ENCODE results near the gene PATJ.
"Not testable (repeated sequence)": the region's sequence is repeated elsewhere in the genome, so short reads cannot be mapped to it uniquely, and the experiment has no call there.

PATJ gene

GRCh38 chr1:61864489-61864888 lies 122.2 kb downstream of the PATJ start:
- TF ChIP-seq CTCF (conservative IDR thresholded peaks at IDR 0.05) = no peak
- H3K27ac ChIP-seq = no peak overlapping the region

DNA sequence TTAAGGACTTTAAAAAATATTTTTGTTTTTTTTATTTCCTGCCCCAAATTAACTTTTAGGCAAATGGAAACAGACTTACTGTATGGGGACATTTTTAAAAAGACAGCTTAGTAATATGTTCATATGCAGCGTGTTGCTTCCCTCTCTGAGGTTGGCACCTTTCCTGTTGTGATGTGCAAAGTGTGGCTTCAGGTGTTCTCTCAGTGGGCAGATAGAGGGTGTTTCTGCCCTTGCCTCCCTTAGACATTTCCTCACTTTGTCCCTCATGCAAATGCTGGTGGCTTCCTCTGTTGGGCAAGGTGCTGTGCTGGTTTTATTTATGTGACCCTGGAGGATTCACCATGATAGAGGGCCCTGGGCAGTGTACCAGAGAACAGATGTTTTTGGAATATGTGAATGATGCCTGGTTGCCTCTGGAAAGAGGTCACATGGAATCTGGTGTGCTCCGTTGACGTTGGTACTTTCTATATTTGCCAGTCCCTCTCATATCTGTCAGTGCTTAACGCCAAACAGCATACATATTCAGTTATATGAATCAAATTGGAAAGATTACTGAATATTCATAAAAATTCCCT lies 123.5 kb downstream of the PATJ start:
- H3K27ac ChIP-seq = peak overlapping the region; percentile 10; the same call in 1 of the 2 replicates
- no peak for TF ChIP-seq CTCF (conservative IDR thresholded peaks at IDR 0.05)

- no peak for TF ChIP-seq CTCF (conservative IDR thresholded peaks at IDR 0.05)
- H3K27ac ChIP-seq = no peak overlapping the region
Measured at GRCh38 chr1:61869691-61870109, 127.4 kb downstream of the PATJ start.

DNA sequence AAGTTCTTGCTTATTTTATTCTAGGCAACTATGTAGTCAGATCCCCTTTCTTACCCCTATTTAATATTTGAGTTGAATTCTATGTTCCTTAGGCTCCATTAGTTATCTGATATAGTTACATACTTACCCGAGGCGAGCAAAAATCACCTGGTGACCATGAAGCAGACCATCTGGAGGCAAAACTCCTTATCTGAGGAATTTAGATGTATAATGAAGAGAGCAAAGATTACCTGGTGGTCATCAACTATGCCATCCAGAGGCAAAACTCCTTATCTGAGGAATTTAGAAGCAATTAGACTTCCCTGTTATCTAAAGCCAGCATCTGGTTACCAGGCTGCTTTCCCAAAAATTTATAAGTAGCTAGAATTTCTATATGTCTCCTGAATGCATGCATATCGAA lies 129.9 kb downstream of the PATJ start:
- TF ChIP-seq CTCF (conservative IDR thresholded peaks at IDR 0.05) = no peak
- H3K27ac ChIP-seq = no peak overlapping the region

DNA sequence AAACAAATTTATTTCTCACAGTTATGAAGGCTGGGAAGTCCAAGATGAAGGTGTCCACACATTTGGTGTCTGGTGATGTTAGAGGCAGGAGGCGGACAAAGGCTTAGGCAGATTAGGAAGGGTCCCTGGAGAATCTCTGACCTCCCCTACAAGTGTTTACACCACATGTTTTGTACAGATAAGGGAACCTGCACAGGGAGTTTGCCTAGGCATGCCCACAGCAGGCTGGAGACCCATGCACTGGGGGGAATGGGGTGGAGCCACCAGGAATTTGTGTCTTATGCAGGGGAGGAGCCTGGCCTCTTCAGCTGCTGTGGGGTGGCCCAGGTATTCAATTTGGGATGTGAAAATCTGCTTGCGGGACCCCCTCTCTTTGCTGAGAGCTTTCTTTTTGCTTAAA lies 131.3 kb downstream of the PATJ start:
- no peak for TF ChIP-seq CTCF (conservative IDR thresholded peaks at IDR 0.05)

DNA sequence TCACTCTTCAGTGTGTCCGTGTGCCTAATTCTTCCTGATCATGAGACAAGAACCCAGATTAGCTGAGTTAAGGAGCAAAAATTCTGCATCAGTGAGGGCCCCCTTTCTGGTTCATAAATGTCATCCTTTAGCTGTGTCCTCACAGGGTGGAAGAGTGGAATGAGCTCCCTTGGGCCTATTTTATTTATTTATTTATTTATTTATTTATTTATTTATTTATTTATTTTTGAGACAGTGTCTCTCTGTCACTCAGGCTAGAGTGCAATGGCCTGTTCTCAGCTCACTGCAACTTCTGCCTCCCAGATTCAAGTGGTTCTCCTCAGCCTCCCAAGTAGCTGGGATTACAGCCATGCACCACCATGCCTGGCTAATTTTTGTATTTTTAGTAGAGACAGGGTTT lies 131.7 kb downstream of the PATJ start:
- TF ChIP-seq CTCF (conservative IDR thresholded peaks at IDR 0.05) = no peak
- no peak overlapping the region for H3K27ac ChIP-seq

More for the DNA sequence above, 131.3 kb downstream of the PATJ start:
- no peak overlapping the region for H3K27ac ChIP-seq

DNA sequence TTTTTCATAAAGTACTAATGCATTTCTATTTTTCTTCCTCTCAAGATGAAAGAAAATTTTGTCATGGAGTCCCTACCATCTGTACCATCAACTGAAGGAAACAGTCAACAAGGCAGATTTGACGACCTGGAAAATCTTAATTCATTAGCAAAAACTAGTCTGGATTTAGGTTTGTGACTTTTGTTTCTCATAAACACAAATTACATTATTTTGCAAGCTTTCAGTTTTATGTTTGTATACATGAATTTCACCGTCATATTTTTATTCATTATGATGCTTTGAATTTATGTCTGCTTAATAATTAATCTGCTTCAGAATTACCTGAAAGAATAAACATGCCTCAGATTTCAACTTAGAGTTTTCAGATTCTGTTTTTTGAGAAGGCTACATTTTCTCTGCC lies 132.9 kb downstream of the PATJ start:
- TF ChIP-seq CTCF (conservative IDR thresholded peaks at IDR 0.05) = no peak

DNA sequence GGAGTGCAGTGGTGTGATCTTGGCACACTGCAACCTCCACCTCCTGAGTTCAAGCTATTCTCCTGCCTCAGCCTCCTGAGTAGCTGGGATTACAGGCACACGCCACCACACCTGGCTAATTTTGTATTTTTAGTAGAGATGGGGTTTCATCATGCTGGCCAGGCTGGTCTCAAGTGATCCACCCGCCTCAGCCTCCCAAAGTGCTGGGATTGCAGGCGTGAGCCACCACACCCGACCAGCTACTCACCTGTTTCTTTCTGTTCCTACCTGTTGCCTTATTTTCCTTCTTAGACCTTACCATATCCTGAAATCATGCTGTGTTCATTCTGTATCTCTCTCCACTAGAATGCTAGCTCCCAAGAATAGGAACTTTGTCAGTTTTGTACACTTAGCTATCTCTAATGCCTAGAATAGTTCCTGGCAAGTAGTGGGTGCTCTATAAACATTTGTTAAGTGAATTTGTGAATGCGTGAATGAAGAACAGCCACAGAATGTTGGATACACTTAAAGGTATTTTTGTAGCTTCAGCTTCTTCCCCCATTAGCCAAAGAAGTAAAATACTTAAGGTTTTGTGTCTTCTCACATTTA lies 137.7 kb downstream of the PATJ start:
- H3K27ac ChIP-seq = not testable (repeated sequence)

More for the DNA sequence above, 132.9 kb downstream of the PATJ start:
- no peak overlapping the region for H3K27ac ChIP-seq

Data from VCaP (cell line).